ENCODE data around the gene NR4A1. TPM values are rescaled to one million over a fixed set of nuclear protein-coding genes. Genes with fewer than 3 reads are reported as not detected.

NR4A1 gene
- total and polyA plus RNA-seq, 10 donors, result 11.8 to 113 (median 50.3) TPM

DNA sequence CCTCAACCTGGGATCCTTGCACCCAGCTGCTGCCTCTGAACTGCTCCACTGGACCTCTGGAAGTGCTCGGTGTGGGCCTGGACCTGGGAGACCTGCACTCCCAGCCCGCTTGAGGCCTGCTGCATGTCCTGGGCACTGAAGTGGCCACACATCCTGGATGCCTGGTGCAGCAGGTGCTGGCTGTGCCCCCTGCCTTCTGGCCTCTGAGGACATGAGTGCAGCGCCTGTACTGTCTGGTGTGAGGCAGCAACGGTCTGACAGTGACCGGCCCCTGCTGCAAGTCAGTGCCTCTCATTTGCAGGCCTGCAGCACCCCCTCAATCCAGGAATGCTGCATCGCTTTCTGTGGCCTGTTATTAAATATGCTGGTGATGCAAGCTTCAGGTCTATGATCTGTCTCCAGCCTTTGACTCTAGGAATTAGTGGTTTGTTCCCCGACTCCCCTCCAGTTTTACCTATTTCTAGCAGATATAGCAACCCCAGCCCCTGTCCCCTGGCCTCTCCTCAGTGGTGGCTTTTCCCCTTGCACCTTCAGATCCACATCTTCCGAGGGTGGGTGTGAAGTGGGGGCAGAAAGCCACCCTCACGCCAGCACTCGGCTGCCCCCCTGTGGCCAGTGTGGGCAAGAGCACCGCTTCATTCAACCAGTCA is 31.9 kb downstream of the NR4A1 start:
- Histone ChIP-seq H3K4me3 (no peak overlapping the region), H3K27me3 (replicated peaks in 1 of 7) (peaks cover 0 to 5% (median 0%) of the 10 kb centered on the region in 7 donors), H3K9me3 (no peaks in the 10 kb centered on the region), H3K4me1 (peaks cover 28 to 58% (median 40%) of the 10 kb centered on the region in 6 donors), H3K27ac (peak overlapping the region in 7 of 8 donors; percentile 48 to 88 (median 79)), H3K36me3 (peaks cover 0 to 23% (median 2%) of the 10 kb centered on the region in 6 donors)
- DNase-seq, result peak; percentile 89
- intact Hi-C loops (cut with DNase I; ENCODE audit: low total_unique reads), result loop anchor here (2.0 kb wide), 1 partner anchor 56 kb away; no protein-coding TSS in a partner anchor
- TF ChIP-seq POLR2AphosphoS5 (IDR thresholded peaks at IDR 0.05), result peak in 2 of 3 donors; percentile 43
- TF ChIP-seq, protein P1, sequence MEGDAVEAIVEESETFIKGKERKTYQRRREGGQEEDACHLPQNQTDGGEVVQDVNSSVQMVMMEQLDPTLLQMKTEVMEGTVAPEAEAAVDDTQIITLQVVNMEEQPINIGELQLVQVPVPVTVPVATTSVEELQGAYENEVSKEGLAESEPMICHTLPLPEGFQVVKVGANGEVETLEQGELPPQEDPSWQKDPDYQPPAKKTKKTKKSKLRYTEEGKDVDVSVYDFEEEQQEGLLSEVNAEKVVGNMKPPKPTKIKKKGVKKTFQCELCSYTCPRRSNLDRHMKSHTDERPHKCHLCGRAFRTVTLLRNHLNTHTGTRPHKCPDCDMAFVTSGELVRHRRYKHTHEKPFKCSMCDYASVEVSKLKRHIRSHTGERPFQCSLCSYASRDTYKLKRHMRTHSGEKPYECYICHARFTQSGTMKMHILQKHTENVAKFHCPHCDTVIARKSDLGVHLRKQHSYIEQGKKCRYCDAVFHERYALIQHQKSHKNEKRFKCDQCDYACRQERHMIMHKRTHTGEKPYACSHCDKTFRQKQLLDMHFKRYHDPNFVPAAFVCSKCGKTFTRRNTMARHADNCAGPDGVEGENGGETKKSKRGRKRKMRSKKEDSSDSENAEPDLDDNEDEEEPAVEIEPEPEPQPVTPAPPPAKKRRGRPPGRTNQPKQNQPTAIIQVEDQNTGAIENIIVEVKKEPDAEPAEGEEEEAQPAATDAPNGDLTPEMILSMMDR (IDR thresholded peaks at IDR 0.05 in 8 of 11, conservative IDR thresholded peaks at IDR 0.05 in 3 of 11), result peak; percentile 84 to 97 (median 93)
- no peak for TF ChIP-seq POLR2A (IDR thresholded peaks at IDR 0.05)
- WGBS, 5 donors, result 27 to 48% (median 41%) methylated on average over 10 to 11 of the region's 11 CpGs

DNA sequence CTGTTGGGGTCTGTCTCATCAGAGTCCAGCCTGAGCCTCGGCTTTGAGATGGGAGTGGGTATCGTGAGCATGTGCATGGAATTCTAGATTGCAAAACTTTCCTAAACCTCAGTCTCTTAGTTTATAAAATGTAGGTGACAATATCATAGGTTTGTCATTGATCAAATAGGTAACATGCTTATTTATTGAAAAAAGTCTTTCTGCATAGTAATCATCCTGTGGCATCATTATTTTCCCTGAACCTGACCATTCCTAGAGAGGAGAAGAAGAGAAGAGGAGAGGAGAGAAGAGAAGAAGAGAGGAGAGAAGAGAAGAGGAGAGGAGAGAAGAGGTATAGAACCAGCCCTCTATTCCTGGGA is 32.4 kb downstream of the NR4A1 start:
- H3K36me3 ChIP-seq, result peaks cover 0 to 18% (median 0%) of the 10 kb centered on the region in 6 donors
- no peak for TF ChIP-seq POLR2AphosphoS5 (IDR thresholded peaks at IDR 0.05)
- TF ChIP-seq, protein P1 (IDR thresholded peaks at IDR 0.05 in 8 of 11, conservative IDR thresholded peaks at IDR 0.05 in 3 of 11), result peak in 6 of 11 experiments; percentile 2 to 63 (median 32)
- no peak overlapping the region for H3K4me3 ChIP-seq
- peaks cover 0 to 6% (median 0%) of the 10 kb centered on the region in 7 donors for H3K27me3 ChIP-seq (replicated peaks in 1 of 7)
- WGBS, 5 donors, result 3 to 8% (median 4%) methylated on average over 2 of the region's 2 CpGs
- H3K4me1 ChIP-seq, result peaks cover 28 to 59% (median 40%) of the 10 kb centered on the region in 6 donors
- no peaks in the 10 kb centered on the region for H3K9me3 ChIP-seq
- no peak for DNase-seq
- intact Hi-C loops (cut with DNase I; ENCODE audit: low total_unique reads), result loop anchor here (2.0 kb wide), 1 partner anchor 57 kb away; no protein-coding TSS in a partner anchor
- peak overlapping the region in 3 of 8 donors; percentile 79 to 88 (median 86) for H3K27ac ChIP-seq

DNA sequence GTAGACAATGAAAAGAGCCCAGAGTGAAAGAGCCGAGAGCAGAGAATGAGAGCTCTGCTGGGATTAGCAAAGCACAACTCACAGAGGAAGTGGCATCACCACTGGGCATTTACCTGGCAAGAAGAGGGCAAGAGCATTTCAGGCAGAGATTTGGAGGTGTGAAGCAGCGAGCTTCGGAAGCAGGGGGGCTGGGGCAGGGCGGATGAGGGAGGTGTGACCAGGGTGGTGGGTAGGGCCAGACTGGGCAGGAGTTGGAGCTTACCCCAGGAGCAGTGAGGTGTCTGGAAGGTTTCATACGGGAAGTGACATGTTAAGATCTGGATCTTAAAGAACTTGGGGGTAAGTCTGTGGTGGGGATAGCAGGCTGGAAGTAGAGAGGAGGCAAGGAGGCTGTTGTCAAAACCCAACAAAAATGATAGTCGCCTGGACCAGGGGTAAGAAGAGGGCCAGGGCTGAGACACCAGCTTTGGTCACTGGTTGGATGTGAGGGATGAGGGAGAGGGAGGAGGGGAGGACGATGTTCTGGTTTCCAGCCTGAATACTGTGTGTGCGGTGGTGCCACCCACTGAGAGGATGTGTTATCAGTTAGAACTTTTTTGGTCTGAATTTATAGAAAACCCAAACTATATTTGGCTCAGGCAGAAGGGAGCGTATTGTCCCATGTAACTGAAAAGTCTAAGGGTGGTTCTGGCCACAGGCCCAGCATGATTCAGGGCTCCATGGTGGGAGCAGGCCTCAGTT is 33.4 kb downstream of the NR4A1 start:
- peak; percentile 36 for DNase-seq
- 86 to 91% (median 89%) methylated on average over 9 of the region's 9 CpGs for WGBS, 5 donors
- TF ChIP-seq, protein P1 (IDR thresholded peaks at IDR 0.05 in 8 of 11, conservative IDR thresholded peaks at IDR 0.05 in 3 of 11), result no peak
- TF ChIP-seq POLR2A (IDR thresholded peaks at IDR 0.05), result no peak

DNA sequence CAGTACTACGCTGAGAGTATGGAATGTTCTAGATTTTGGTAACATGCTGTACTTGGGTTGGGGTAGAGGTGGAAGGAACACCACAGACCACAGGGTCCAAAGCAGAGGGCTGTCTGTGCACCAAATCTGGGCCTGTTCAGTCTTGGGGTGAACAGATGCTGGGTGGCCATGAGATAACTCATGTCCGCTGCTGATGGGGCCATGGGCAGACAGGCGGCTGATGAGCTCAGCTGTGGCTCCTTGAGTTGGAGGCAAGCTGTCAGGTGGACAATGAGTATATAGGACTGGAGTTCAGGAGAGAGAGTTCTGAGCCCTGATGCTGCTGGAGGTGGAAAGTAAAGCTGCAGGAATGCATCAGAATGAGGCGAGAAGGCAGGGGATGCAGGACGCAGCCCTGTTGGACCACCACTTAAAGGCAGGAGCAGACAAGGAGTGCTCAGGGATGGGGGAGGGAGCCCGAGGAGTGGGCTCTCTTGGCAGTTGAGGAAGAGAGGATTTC is 34.5 kb downstream of the NR4A1 start:
- Histone ChIP-seq H3K4me1 (peaks cover 26 to 39% (median 30%) of the 10 kb centered on the region in 6 donors), H3K27ac (no peak overlapping the region), H3K9me3 (no peaks in the 10 kb centered on the region), H3K27me3 (replicated peaks in 1 of 7) (peaks cover 0 to 23% (median 0%) of the 10 kb centered on the region in 7 donors), H3K4me3 (no peak overlapping the region), H3K36me3 (no peaks in the 10 kb centered on the region)
- WGBS, 5 donors, result 86 to 98% (median 87%) methylated on average over 6 of the region's 6 CpGs
- DNase-seq, result peak; percentile 43
- intact Hi-C loops (cut with DNase I; ENCODE audit: low total_unique reads), result no loop called here
- TF ChIP-seq POLR2A (IDR thresholded peaks at IDR 0.05) (no peak), POLR2AphosphoS5 (IDR thresholded peaks at IDR 0.05) (no peak)
- TF ChIP-seq, protein P1 (IDR thresholded peaks at IDR 0.05 in 8 of 11, conservative IDR thresholded peaks at IDR 0.05 in 3 of 11), result no peak

More for the DNA sequence above, 33.4 kb downstream of the NR4A1 start:
- H3K36me3 ChIP-seq, result peaks cover 0 to 8% (median 0%) of the 10 kb centered on the region in 6 donors
- peaks cover 28 to 50% (median 38%) of the 10 kb centered on the region in 6 donors for H3K4me1 ChIP-seq
- no peak overlapping the region for H3K27ac ChIP-seq
- H3K4me3 ChIP-seq, result no peak overlapping the region
- H3K27me3 ChIP-seq (replicated peaks in 1 of 7), result peaks cover 0 to 13% (median 0%) of the 10 kb centered on the region in 7 donors
- intact Hi-C loops (cut with DNase I; ENCODE audit: low total_unique reads), result no loop called here
- no peaks in the 10 kb centered on the region for H3K9me3 ChIP-seq
